Hematopoietic multipotent progenitor cell (in vitro differentiated cells): ENCODE measurements around the gene HCST. TPM values are rescaled to one million over a fixed set of nuclear protein-coding genes. Genes with fewer than 3 reads are reported as not detected.

ENCODE experiments used
- small RNA-seq: library from RNA; depleted of rRNA; stranded (forward); fragments of <200 nt; gene quantifications from one replicate; pipeline ENCODE3, GENCODE V24; 2012
- total RNA-seq: library from RNA; depleted of rRNA; stranded (reverse); fragments of >200 nt; gene quantifications from one replicate; pipeline ENCODE4 v1.2.3, GENCODE V29; 2012

The HCST gene
- total RNA-seq, 1 donor: 63.3 TPM

Small RNAs within 50 kb of the gene (small RNA-seq; reads per million reads assigned to genes)
- gene RN7SL402P: not detected

Other genes with a start within 250 kb of the HCST start
- gene UPK1A, start 236.0 kb upstream of the HCST start, total RNA-seq: not detected
- under 0.01 TPM for gene ZBTB32, start 198.0 kb upstream of the HCST start, total RNA-seq
- gene KMT2B, start 184.5 kb upstream of the HCST start, total RNA-seq: 28.8 TPM
- 18.9 TPM for gene IGFLR1, start 160.1 kb upstream of the HCST start, total RNA-seq
- 12.1 TPM for gene U2AF1L4, start 157.1 kb upstream of the HCST start, total RNA-seq
- 14.3 TPM for gene PSENEN, start 156.9 kb upstream of the HCST start, total RNA-seq
- 11.6 TPM for gene LIN37, start 154.0 kb upstream of the HCST start, total RNA-seq
- gene HSPB6, start 145.5 kb upstream of the HCST start, total RNA-seq: 0.27 TPM
- gene PROSER3, start 144.4 kb upstream of the HCST start, total RNA-seq: 13.5 TPM
- gene ARHGAP33, start 127.0 kb upstream of the HCST start, total RNA-seq: 37.2 TPM
- not detected for gene PRODH2, start 89.7 kb upstream of the HCST start, total RNA-seq
- gene NPHS1, start 50.0 kb upstream of the HCST start, total RNA-seq: not detected
- not detected for gene KIRREL2, start 45.6 kb upstream of the HCST start, total RNA-seq
- not detected for gene APLP1, start 34.0 kb upstream of the HCST start, total RNA-seq
- 50.1 TPM for gene NFKBID, start 2.0 kb upstream of the HCST start, total RNA-seq
- 25.0 TPM for gene TYROBP, start 5.8 kb downstream of the HCST start, total RNA-seq
- 2.4 TPM for gene LRFN3, start 33.8 kb downstream of the HCST start, total RNA-seq
- gene SDHAF1, start 92.7 kb downstream of the HCST start, total RNA-seq: 34.7 TPM
- gene SYNE4, start 106.3 kb downstream of the HCST start, total RNA-seq: under 0.01 TPM
- 13.7 TPM for gene ALKBH6, start 111.7 kb downstream of the HCST start, total RNA-seq
- gene CLIP3, start 130.3 kb downstream of the HCST start, total RNA-seq: 13.7 TPM
- gene THAP8, start 151.8 kb downstream of the HCST start, total RNA-seq: 8.3 TPM
- gene WDR62, start 152.4 kb downstream of the HCST start, total RNA-seq: 5.9 TPM
- gene OVOL3, start 208.6 kb downstream of the HCST start, total RNA-seq: not detected
- 47.4 TPM for gene POLR2I, start 212.3 kb downstream of the HCST start, total RNA-seq
- gene TBCB, start 212.9 kb downstream of the HCST start, total RNA-seq: 198 TPM
- 573 TPM for gene CAPNS1, start 237.5 kb downstream of the HCST start, total RNA-seq
- not detected for gene COX7A1, start 249.9 kb downstream of the HCST start, total RNA-seq